Measurements from ENCODE around the gene ELMO1.

DNA sequence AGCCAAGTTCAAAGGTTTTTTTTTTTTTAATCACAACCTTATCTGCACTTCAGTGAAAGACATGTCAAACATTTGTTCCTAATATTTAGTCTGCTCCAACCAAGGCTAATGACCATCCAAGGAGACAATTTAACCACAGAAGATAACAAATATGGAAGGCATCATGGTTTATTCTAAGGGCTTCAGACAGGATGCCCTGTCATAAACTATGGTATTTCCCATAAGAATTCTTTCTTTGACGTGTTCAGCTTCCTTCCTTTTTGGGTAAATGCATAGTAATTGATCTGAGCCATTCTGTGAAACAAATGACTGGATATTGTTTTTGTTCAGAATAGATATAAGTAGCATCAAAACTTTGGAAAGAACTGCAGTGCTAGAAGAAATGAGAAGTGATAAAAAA is 397.9 kb downstream of the ELMO1 start:
- TF ChIP-seq POLR2A (IDR thresholded peaks at IDR 0.05) (no peak), CTCF (IDR thresholded peaks at IDR 0.05) (no peak)
